ENCODE data around the gene AGTPBP1. TPM values are rescaled to one million over a fixed set of nuclear protein-coding genes. Genes with fewer than 3 reads are reported as not detected.

Gene AGTPBP1
- total and polyA plus RNA-seq, 9 donors, result 3.7 to 17.3 (median 11.8) TPM

DNA sequence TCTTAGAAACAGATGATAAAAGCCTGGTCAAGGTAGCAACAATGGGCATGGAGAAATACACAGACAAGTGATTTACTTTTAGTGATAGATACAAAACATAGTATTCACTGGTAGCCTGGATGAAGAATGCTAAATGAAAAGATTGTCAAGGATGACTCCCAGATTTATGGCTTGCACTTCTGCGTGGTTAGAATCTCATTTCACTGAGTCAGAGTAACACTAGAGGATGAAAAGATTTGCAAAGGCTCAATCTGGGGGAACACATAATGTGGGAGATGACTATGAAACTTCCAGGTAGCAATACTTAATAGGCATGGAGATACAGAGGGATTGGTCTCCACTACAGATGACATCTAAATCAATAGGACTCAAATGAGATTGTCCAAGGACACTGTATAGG lies 38.4 kb downstream of the AGTPBP1 start:
- no peaks in the 10 kb centered on the region for H3K4me1 ChIP-seq (ENCODE audit: insufficient read depth)
- no peaks in the 10 kb centered on the region for H3K36me3 ChIP-seq
- TF ChIP-seq POLR2A (IDR thresholded peaks at IDR 0.05) (no peak), EP300 (IDR thresholded peaks at IDR 0.05) (no peak)
- TF ChIP-seq, protein P1, sequence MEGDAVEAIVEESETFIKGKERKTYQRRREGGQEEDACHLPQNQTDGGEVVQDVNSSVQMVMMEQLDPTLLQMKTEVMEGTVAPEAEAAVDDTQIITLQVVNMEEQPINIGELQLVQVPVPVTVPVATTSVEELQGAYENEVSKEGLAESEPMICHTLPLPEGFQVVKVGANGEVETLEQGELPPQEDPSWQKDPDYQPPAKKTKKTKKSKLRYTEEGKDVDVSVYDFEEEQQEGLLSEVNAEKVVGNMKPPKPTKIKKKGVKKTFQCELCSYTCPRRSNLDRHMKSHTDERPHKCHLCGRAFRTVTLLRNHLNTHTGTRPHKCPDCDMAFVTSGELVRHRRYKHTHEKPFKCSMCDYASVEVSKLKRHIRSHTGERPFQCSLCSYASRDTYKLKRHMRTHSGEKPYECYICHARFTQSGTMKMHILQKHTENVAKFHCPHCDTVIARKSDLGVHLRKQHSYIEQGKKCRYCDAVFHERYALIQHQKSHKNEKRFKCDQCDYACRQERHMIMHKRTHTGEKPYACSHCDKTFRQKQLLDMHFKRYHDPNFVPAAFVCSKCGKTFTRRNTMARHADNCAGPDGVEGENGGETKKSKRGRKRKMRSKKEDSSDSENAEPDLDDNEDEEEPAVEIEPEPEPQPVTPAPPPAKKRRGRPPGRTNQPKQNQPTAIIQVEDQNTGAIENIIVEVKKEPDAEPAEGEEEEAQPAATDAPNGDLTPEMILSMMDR (IDR thresholded peaks at IDR 0.05), result no peak
- no peak overlapping the region for H3K4me3 ChIP-seq
- no peaks in the 10 kb centered on the region for H3K9me3 ChIP-seq
- no peak overlapping the region for H3K27ac ChIP-seq
- 82 to 87% (median 86%) methylated on average over 1 of the region's 1 CpG for WGBS, 3 donors
- no peaks in the 10 kb centered on the region for H3K27me3 ChIP-seq
- intact Hi-C loops (cut with DNase I), result no loop called here
- DNase-seq, result no peak

DNA sequence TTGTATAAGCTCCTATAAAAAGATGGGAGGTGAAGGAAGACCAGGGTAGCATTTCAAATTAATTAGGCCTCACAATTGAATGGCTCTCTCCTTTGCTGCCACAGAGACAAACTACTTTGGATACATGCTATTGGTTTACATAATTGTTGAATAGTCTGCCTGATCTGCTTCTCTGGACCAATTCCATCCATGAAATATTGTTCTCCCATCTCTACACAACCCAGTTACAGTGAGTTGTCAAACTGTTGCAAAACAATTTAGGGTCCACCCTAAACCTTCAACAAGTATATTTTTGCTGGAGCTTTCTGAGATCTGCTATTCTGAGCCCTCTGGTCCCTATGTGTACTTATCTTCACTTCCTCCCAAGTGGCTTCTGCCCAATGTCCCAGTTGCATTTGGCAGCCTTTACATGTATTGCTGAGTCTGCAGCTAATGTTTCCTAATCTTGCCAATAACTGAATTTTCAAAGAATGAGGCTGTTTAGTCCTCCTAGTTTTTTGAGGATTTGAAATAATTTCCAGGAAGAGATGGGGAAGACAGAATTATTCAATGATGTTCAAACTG lies 38.9 kb downstream of the AGTPBP1 start:
- intact Hi-C loops (cut with DNase I), result no loop called here

DNA sequence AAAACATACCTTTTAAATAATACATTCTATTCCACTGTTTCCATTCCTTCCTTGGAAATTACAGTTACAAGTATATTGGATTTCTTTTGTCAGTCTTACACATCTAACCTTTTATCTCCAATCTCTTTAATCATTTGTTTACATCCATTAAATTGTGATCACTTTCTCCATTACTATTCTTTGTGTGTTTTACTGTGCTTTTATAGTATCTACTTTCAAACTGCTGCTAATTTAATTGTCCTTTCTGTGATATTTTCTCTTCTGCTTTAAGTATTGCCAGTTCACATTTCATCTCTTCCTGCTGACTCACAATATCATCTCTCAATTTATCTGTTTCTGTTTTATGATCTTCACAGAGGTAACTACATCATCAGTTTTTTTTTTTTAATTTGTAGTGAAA lies 39.6 kb downstream of the AGTPBP1 start:
- no peak for DNase-seq
- TF ChIP-seq EP300 (IDR thresholded peaks at IDR 0.05), result no peak
- TF ChIP-seq POLR2A (IDR thresholded peaks at IDR 0.05), result no peak
- TF ChIP-seq, protein P1 (IDR thresholded peaks at IDR 0.05), result no peak
- H3K9me3 ChIP-seq, result no peaks in the 10 kb centered on the region
- H3K4me1 ChIP-seq (ENCODE audit: insufficient read depth), result no peaks in the 10 kb centered on the region
- no peaks in the 10 kb centered on the region for H3K36me3 ChIP-seq
- intact Hi-C loops (cut with DNase I), result no loop called here
- no peak overlapping the region for H3K27ac ChIP-seq
- H3K27me3 ChIP-seq, result no peaks in the 10 kb centered on the region
- H3K4me3 ChIP-seq, result no peak overlapping the region

More for the DNA sequence above, 38.9 kb downstream of the AGTPBP1 start:
- Histone ChIP-seq H3K4me1 (ENCODE audit: insufficient read depth) (no peaks in the 10 kb centered on the region), H3K27me3 (no peaks in the 10 kb centered on the region), H3K36me3 (no peaks in the 10 kb centered on the region), H3K4me3 (no peak overlapping the region), H3K27ac (no peak overlapping the region), H3K9me3 (no peaks in the 10 kb centered on the region)
- DNase-seq, result no peak
- TF ChIP-seq POLR2A (IDR thresholded peaks at IDR 0.05), result no peak
- TF ChIP-seq EP300 (IDR thresholded peaks at IDR 0.05), result no peak
- TF ChIP-seq, protein P1 (IDR thresholded peaks at IDR 0.05), result no peak

DNA sequence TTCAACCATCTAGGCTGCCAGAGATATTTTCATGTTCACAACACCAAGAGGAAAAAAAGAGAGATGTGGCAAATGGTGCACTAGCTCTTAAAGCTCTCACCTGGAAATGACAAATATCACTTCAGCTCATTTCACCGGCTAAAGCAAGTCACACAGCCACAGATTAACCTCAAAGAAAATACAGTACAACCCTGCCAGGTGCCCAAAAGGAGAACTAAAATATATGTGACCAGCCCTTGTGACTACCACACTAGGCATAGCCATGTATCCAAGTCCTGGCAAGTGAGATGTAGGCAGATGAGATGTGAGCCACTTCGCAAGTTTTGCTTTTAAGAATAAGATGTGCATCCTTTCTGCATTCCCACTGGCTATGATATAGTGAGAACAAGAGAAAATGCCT lies 41.4 kb downstream of the AGTPBP1 start:
- Histone ChIP-seq H3K4me3 (no peak overlapping the region), H3K4me1 (ENCODE audit: insufficient read depth) (no peaks in the 10 kb centered on the region), H3K27me3 (no peaks in the 10 kb centered on the region), H3K27ac (no peak overlapping the region), H3K36me3 (no peaks in the 10 kb centered on the region), H3K9me3 (no peaks in the 10 kb centered on the region)
- WGBS, 3 donors, result 91 to 97% (median 94%) methylated on average over 2 of the region's 2 CpGs
- DNase-seq, result no peak
- intact Hi-C loops (cut with DNase I), result no loop called here
- TF ChIP-seq, protein P1 (IDR thresholded peaks at IDR 0.05), result no peak
- no peak for TF ChIP-seq POLR2A (IDR thresholded peaks at IDR 0.05)
